OCI-LY7 (cell line): Measurements from ENCODE around the gene UBE2J2. TPM values are rescaled to one million over a fixed set of nuclear protein-coding genes. Genes with fewer than 3 reads are reported as not detected.

Experiments
- BruUV-seq: library from RNA; stranded (reverse); fragments of 400-500 nt; replicated peaks from 2 replicates; lab custom pipeline; 2021; lab: Mats Ljungman, UMichigan
- CTCF ChIA-PET: fragments of 300-600 bp; sonication (Branson Sonifier 250); formaldehyde crosslinking; loops from one replicate; lab custom pipeline; 2022; ENCODE audit warnings: antibody characterized with exemption; ENCODE audit not compliant: unreplicated experiment; lab: Charles Lee
- POLR2A ChIA-PET: fragments of 300-600 bp; sonication (Branson Sonifier 250); formaldehyde crosslinking; loops from one replicate; lab custom pipeline; 2022; ENCODE audit warnings: antibody characterized with exemption; lab: Charles Lee
- DNase-seq: peaks from one replicate; pipeline ENCODE4 v3.0.0-alpha.2; 2015; ENCODE audit warnings: low spot score
- H2AFZ ChIP-seq: fragments of 200-600 bp; sonication (generic), shearing (Covaris generic); 2 replicates; pipeline ENCODE4 v1.6.1; 2014; ENCODE audit warnings: mild to moderate bottlenecking, antibody characterized with exemption, low read length, moderate library complexity
- H3K27ac ChIP-seq: fragments of 200-600 bp; sonication (generic); 2 replicates; pipeline ENCODE4 v1.5.1; 2014; ENCODE audit warnings: mixed run types, low read depth, mild to moderate bottlenecking, moderate library complexity, low read length, inconsistent platforms; ENCODE audit not compliant: poor library complexity, severe bottlenecking
- H3K36me3 ChIP-seq: fragments of 200-600 bp; sonication (generic); 2 replicates; pipeline ENCODE4 v1.6.1; 2014; ENCODE audit warnings: mild to moderate bottlenecking, antibody characterized with exemption, low read length, moderate library complexity, mixed read lengths; ENCODE audit not compliant: insufficient read depth
- H3K4me1 ChIP-seq: fragments of 200-600 bp; sonication (generic); 2 replicates; pipeline ENCODE4 v1.5.1; 2014; ENCODE audit warnings: mild to moderate bottlenecking, low read length; ENCODE audit not compliant: insufficient read depth, poor library complexity, severe bottlenecking
- H3K4me2 ChIP-seq: fragments of 200-600 bp; sonication (generic); 2 replicates; pipeline ENCODE4 v1.6.1; 2014; ENCODE audit warnings: mild to moderate bottlenecking, low read length
- H3K4me3 ChIP-seq: fragments of 200-600 bp; sonication (generic); 2 replicates; pipeline ENCODE4 v1.5.1; 2014; ENCODE audit warnings: mild to moderate bottlenecking, low read depth, low read length; ENCODE audit not compliant: poor library complexity, severe bottlenecking
- H3K79me2 ChIP-seq: fragments of 200-600 bp; sonication (generic); 2 replicates; pipeline ENCODE4 v1.6.1; 2016; ENCODE audit warnings: low read depth, mild to moderate bottlenecking, low read length, moderate library complexity, mixed read lengths; ENCODE audit not compliant: insufficient read depth
- H3K9me2 ChIP-seq: fragments of 200-600 bp; sonication (generic); 2 replicates; pipeline ENCODE4 v1.6.1; 2016; ENCODE audit warnings: mild to moderate bottlenecking, low read length, mixed read lengths; ENCODE audit not compliant: insufficient read depth
- H3K9me3 ChIP-seq: fragments of 200-600 bp; sonication (generic); 2 replicates; pipeline ENCODE4 v1.6.1; 2014; ENCODE audit warnings: mild to moderate bottlenecking, mixed run types, low read length, mixed read lengths
- H4K20me1 ChIP-seq: fragments of 200-600 bp; sonication (generic); 2 replicates; pipeline ENCODE4 v1.6.1; 2014; ENCODE audit warnings: mild to moderate bottlenecking, antibody characterized with exemption, low read length, moderate library complexity, mixed read lengths; ENCODE audit not compliant: insufficient read depth
- EZH2phosphoT487 ChIP-seq: fragments of 200-600 bp; sonication (generic); IDR thresholded peaks from 2 replicates; pipeline ENCODE4 v1.6.1; 2018; ENCODE audit warnings: low read depth, borderline replicate concordance, mild to moderate bottlenecking, mixed run types, antibody characterized with exemption, low read length, moderate library complexity, mixed read lengths
- intact Hi-C: fragments of 100-400 bp; cut with micrococcal nuclease; formaldehyde crosslinking; loops from one replicate; pipeline ENCODE4 v1.10.0; 2022; ENCODE audit not compliant: unreplicated experiment
- total RNA-seq, 2 experiments: library from RNA; depleted of rRNA in 1 of 2; stranded (reverse); fragments of >200 nt in 1 of 2; shearing (Covaris generic) in 1 of 2; gene quantifications; 2 replicates each; pipeline ENCODE4 v1.2.3, GENCODE V29; 2014 to 2022
- TF ChIP-seq, protein P1 (sequence below): fragments of 200-600 bp; sonication (generic); conservative IDR thresholded peaks from 2 replicates; pipeline ENCODE4 v1.5.1; 2014; ENCODE audit warnings: mild to moderate bottlenecking, antibody characterized with exemption, low read length, moderate library complexity, mixed read lengths

Gene UBE2J2
- total RNA-seq, 2 experiments from 2014 or later = 69.2 to 88.7 TPM

DNA sequence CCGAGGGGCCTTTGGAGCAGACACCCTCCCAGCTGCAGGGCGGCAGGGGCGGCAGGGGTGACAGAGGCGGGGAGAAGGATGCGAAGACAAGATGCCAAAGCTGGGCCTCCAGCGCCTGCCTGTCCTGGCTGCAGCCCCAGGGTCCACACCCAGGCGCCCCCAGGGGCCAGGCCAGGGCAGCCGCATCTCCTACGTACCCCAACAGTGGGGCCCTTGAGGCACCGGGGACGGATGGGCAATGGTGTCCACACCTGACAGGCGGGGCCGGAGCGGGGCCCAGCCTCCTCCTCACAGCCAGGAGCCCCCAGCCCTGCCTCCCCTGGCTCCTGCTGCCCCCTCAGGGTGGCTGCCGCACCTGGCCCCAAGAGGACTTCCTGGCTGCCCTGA lies 34.4 kb downstream of the UBE2J2 start:
- H3K79me2 ChIP-seq = peaks cover 7% of the 10 kb centered on the region; the same call in 1 of the 2 replicates
- no peak for DNase-seq
- H4K20me1 ChIP-seq = no peaks in the 10 kb centered on the region
- no peaks in the 10 kb centered on the region for H3K9me2 ChIP-seq
- TF ChIP-seq, protein P1, sequence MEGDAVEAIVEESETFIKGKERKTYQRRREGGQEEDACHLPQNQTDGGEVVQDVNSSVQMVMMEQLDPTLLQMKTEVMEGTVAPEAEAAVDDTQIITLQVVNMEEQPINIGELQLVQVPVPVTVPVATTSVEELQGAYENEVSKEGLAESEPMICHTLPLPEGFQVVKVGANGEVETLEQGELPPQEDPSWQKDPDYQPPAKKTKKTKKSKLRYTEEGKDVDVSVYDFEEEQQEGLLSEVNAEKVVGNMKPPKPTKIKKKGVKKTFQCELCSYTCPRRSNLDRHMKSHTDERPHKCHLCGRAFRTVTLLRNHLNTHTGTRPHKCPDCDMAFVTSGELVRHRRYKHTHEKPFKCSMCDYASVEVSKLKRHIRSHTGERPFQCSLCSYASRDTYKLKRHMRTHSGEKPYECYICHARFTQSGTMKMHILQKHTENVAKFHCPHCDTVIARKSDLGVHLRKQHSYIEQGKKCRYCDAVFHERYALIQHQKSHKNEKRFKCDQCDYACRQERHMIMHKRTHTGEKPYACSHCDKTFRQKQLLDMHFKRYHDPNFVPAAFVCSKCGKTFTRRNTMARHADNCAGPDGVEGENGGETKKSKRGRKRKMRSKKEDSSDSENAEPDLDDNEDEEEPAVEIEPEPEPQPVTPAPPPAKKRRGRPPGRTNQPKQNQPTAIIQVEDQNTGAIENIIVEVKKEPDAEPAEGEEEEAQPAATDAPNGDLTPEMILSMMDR = no peak
- TF ChIP-seq EZH2phosphoT487 = no peak
- no peak overlapping the region for H3K27ac ChIP-seq
- H3K4me3 ChIP-seq = no peak overlapping the region
- BruUV-seq = no TSS peak
- H3K9me3 ChIP-seq = no peaks in the 10 kb centered on the region
- no peak overlapping the region for H3K4me2 ChIP-seq
- ChIA-PET POLR2A (no interaction called here), CTCF (no interaction called here)
- H2AFZ ChIP-seq = no peak overlapping the region
- H3K4me1 ChIP-seq = no peaks in the 10 kb centered on the region
- no peaks in the 10 kb centered on the region for H3K36me3 ChIP-seq
- intact Hi-C loops = loop anchor here (10.0 kb wide), 1 partner anchor 204 kb away; no protein-coding TSS in a partner anchor

DNA sequence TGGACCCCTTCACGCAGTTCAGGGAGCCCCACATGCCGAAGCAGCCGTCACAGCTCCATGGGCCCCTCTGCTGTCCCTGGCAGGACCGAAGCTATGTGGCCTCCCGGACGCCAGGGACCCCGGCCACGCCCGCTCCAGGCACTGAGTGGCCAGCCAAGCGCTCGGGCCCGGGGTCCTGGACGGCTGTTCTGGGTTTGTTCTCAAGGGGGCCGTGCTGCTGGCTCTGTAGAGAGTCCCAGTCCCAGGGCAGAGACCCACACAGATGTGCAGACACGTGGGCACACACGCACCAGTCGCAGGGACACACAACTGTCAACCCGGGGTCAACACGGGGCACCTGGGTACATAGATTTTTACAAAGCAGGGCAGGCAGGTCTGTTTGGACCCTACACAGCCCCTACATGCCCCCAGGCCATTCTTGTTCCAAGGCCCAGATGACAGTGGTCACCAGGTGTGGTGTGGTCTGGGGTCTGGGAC lies 34.9 kb downstream of the UBE2J2 start:
- ChIA-PET CTCF (no interaction called here), POLR2A (no interaction called here)
- intact Hi-C loops = loop anchor here (10.0 kb wide), 1 partner anchor 204 kb away; no protein-coding TSS in a partner anchor
- no peak overlapping the region for H3K4me2 ChIP-seq
- no peak for DNase-seq
- no peaks in the 10 kb centered on the region for H3K9me3 ChIP-seq
- H2AFZ ChIP-seq = no peak overlapping the region
- TF ChIP-seq, protein P1 = no peak
- TF ChIP-seq EZH2phosphoT487 = no peak
- H3K4me3 ChIP-seq = no peak overlapping the region
- H3K9me2 ChIP-seq = no peaks in the 10 kb centered on the region
- no peak overlapping the region for H3K27ac ChIP-seq
- H3K36me3 ChIP-seq = no peaks in the 10 kb centered on the region
- peaks cover 2% of the 10 kb centered on the region for H3K4me1 ChIP-seq
- BruUV-seq = no TSS peak
- peaks cover 12% of the 10 kb centered on the region for H3K79me2 ChIP-seq
- H4K20me1 ChIP-seq = no peaks in the 10 kb centered on the region

DNA sequence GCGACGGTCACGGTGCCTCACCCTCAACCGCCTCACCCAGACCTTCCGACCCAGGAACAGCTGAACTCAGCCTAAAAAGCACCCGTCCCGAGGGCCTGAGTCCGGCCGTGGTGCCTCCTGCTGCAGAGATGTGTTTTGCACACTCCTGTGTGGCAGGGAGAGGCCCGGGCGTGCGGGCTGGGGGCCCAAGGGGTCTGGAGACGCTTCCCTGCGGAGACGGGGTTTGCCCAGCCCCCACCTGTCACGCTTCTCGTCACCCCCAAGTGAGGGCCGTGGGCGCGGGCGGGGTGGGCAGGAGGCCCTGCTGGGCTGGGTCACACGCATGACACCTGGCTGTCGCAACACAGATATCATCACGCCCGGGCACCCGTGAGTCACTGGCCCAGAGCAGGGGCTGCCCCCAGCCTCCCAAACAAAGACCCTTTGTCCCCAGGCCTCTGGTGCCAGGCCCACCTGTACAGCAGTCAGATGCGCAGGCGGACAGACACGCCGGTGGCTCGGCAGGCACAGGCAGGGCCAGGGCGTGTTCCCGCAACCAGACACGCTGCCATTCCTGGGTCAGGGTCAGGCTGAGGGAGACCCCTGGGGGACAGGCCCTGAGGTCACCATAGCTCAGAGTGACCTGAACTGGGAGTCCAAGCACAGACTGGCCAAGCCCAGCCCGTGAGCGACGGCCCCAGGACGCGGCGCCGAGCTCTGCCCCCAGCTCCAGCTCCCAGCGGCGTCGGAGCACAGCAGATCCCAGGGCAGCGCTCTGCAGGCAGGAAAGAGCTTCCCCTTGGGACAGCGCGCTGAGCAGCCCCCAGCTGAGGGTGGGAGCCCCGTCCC lies 35.6 kb downstream of the UBE2J2 start:
- no TSS peak for BruUV-seq

More for the DNA sequence above, 35.6 kb downstream of the UBE2J2 start:
- intact Hi-C loops = loop anchor here (10.0 kb wide), 1 partner anchor 203 kb away; no protein-coding TSS in a partner anchor
- H2AFZ ChIP-seq = no peak overlapping the region
- POLR2A ChIA-PET = no interaction called here
- no peak for DNase-seq
- H3K27ac ChIP-seq = no peak overlapping the region
- CTCF ChIA-PET = no interaction called here
- no peak overlapping the region for H3K4me3 ChIP-seq
- H3K9me3 ChIP-seq = no peaks in the 10 kb centered on the region
- TF ChIP-seq EZH2phosphoT487 = no peak
- TF ChIP-seq, protein P1 = no peak
- H3K36me3 ChIP-seq = no peaks in the 10 kb centered on the region
- peaks cover 8% of the 10 kb centered on the region for H3K4me1 ChIP-seq
- H4K20me1 ChIP-seq = no peaks in the 10 kb centered on the region
- H3K4me2 ChIP-seq = no peak overlapping the region
- peaks cover 18% of the 10 kb centered on the region for H3K79me2 ChIP-seq
- H3K9me2 ChIP-seq = no peaks in the 10 kb centered on the region
